Measurements from ENCODE around the gene TXNDC11.

Gene TXNDC11

DNA sequence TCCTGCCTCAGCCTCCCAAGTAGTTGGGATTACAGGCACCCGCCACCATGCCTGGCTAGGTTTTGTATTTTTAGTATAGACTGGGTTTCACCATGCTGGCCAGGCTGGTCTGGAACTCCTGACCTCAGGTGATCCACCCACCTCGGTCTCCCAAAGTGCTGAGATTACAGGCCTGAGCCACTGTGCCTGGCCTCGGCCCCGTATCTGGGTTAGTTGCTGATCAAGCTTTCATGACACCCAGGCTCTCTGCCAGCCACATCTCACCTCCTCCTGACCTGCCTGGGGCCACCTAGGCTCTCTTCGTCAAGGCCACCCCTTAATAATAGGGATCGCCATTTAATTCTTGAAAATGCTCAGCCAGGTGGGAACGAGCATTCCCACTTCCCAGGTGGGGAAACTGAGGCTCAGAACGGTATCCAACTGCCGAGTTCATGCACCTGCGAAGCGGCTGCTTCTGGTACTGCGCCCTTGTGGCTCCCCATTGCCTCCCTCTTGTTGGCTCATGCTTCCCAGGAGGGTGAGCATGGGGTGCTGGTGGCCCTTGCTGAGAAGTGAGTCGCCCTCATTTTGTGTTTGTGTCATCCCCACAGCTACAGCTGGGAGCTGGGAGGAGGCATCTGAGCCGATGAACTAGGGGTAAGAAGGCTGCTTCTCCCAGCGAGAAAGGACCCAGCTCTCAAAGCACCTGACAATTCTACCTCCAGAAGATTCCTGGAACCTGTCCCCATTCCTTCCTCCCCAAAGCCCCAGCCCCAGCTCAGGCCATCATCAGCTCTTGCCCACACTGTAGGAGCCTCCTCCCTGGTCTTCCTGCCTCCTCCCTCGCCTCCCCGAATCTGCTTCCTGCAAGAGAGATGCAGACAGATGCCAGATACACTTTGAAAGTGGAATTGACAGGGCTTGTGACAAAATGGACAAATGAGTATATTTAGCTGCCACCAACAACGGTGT lies 91.7 kb downstream of the TXNDC11 start:
- DNase-seq (ENCODE audit: low spot score): no peak

DNA sequence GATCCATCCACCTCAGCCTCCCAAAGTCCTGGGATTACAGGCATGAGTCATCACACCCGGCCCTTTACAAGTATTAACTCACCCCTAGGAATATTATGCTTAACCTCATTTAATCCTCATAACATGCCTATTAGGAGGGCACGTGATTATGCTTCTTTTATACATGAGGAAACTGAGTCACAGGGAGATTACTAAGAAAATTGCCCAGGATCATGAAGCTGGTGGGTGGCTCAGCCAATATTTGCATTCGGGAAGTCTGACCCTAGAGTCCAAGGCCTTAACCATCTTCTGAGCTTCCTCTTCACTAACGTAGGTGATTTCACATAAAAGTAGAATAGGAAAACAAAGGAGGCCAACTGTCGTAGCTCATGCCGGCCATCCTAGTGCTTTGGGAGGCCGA lies 93.4 kb downstream of the TXNDC11 start:
- no peak for DNase-seq (ENCODE audit: low spot score)

- DNase-seq (ENCODE audit: low spot score): no peak
Measured at GRCh38 chr16:11642765-11643116, 99.9 kb downstream of the TXNDC11 start.

GRCh38 chr16:11640987-11641817 lies 101.5 kb downstream of the TXNDC11 start:
- DNase-seq (ENCODE audit: low spot score): peak; percentile 81

- DNase-seq (ENCODE audit: low spot score): peak; percentile 86
Measured at GRCh38 chr16:11639925-11640899, 102.4 kb downstream of the TXNDC11 start.

DNA sequence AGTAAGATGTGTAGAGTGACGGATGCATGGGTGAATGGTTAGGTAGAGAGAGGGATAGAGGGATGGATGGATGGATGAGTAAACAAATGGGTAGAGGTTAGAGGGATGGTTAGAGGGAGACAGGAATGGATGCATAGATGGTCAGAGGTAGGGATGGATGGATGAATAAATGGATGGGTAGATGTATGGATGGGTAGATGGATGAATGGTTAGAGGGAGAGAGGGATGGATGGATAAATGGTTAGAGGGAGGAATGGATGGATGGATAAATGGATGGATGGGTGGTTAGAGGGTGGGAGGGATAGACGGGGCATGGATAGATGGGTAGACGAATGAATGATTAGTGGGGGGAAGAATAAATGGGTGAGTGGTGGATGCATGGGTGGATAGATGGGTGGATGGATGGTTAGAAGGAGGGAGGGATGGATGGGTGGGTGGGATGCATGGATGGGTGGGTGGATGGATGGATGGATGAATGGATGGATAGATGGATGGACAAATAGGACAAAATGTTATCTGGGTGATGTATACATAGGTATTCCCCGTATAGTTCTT lies 103.6 kb downstream of the TXNDC11 start:
- no peak for DNase-seq (ENCODE audit: low spot score)

DNA sequence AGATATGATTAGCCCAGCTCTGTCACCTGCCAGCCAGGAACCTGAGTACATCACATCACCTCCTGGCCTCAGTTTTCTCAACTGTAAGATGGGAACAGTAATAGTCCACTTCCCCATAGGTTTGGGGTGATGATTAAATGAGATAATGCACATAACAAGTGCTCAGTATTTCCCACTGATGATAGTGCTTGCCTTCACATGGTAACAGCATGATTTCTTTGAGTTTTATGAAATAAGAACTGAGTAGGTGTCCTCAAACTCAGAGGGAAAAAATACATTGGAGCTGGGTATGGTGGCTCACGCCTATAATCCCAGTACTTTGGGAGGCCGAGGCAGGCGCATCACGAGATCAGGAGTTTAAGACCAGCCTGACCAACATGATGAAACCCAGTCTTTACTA lies 104.5 kb downstream of the TXNDC11 start:
- no peak for DNase-seq (ENCODE audit: low spot score)

DNA sequence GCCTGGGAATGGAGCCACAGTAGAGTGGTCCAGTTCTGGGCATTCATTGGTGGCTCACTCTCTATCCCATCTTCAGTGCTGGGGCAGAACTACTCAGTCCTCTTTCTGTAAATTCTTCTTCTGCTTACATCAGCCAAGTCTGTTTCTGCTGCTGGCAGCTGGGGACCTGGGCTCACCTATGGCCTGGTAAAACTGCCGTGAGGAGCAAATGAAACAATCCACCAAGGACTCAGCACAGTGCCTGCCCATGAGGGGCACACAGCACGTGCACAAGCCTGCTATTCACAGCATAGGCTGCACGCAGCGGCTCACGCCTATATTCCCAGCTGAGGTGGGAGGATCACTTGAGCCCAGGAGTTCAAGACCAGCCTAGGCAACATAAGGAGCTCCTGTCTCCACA lies 105.3 kb downstream of the TXNDC11 start:
- DNase-seq (ENCODE audit: low spot score): no peak

- no peak for DNase-seq (ENCODE audit: low spot score)
Measured at GRCh38 chr16:11636172-11636721, 106.4 kb downstream of the TXNDC11 start.

DNA sequence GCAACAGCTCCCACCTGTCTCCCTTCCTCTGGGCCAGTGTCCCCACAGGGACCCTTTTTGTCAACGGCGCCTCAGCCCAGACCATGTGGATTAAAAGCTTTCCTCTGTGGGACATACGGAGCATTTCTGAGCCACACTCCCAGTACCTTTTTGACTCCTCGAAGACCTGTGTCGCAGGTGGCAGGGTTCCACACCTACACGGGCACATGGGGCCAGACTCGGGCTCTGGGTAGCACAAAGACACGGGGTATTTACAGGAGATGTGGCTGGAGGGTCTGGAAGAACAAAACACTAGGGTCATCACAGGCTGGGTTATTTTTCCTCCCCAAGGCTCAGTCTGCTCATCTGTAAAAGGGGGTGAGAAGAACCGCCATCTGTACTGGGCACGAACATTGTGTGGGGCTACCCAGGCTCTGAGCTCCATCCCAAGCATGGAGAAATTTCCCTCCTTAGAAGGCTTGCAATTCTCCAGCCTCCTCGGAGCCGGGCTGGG lies 106.9 kb downstream of the TXNDC11 start:
- DNase-seq (ENCODE audit: low spot score): no peak

DNA sequence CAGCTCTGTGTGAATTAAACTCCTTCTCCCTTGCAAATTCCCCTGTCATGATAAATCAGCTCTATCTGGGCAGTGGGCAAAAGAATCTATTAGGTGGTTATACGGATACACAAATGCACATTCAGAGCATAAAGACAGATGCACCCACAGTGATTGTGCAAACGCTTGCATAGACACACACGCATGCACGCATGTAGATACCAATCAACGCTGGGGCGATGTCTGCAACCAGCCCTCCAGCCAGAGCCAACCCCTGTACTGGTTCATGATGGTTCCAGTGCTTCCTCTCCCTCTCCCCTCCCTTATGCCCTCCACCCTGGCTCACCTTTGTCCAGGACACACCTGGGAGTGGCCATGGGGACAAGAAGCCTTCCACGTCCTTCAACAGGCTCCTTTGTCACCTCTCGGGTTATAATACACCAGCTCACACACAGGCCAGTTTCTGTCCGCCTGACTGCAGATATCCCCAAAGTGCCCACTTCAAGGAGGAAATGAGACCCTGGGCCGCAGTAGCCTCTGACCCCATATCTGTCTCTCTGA lies 107.5 kb downstream of the TXNDC11 start:
- no peak for DNase-seq (ENCODE audit: low spot score)

- no peak for DNase-seq (ENCODE audit: low spot score)
Measured at GRCh38 chr16:11634312-11634711, 108.3 kb downstream of the TXNDC11 start.

DNA sequence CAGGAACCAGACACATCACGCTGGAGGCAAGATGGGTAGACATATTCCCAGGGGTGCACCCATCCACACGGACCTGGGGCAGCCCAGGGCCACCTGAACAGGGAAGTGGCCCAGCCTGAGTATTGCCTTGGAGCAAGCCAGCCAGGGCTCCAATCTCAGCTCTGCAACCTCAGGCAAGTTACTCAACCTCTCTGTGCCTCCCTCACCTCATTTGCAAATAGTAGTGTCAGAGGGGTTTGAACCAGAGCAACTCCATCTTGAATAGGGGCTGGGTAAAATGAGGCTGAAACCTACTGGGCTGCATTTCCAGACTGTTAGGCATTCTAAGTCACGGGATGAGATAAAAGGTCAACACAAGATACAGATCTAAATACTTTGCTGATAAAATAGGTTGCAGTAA lies 109.5 kb downstream of the TXNDC11 start:
- DNase-seq (ENCODE audit: low spot score): no peak

DNA sequence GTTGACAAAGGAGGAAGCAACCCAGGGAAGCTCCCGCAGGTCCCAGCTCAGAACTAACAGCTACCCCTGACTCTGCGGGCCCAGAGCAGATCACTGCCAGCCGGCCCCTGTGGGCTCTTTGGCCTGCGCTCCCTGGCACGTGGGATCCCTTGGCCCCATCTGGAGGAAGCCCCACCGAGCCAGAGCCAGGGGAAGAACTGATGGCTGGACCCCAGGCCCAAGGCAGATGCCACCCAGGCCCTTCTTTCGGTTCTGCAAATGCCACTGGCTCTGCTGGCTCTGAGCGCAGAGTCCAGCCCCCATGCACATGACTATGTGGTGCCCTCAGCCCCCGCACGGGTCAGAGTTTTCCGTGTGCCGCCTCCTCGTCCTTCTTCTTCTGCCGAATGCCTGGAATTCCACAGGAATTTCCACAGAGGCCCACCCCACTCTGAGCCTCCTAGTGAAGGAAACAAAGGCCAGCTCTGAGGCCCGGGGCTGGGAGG lies 110.2 kb downstream of the TXNDC11 start:
- DNase-seq (ENCODE audit: low spot score): peak; percentile 60

GRCh38 chr16:11631214-11631613 lies 111.4 kb downstream of the TXNDC11 start:
- no peak for DNase-seq (ENCODE audit: low spot score)

DNA sequence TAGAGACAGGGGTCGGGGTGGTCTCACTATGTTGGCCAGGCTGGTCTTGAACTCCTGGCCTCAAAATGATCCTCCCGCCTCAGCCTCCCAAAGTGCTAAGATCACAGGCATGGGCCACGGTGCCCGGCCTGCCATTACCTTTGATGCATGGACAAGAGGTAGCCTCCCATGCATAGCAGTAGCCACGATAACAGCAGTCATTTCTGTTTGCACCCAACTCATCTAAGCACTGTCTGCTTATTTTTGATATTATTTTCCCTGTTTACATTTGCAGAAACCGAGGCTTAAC lies 111.9 kb downstream of the TXNDC11 start:
- DNase-seq (ENCODE audit: low spot score): no peak

GRCh38 chr16:11630046-11630767 lies 112.5 kb downstream of the TXNDC11 start:
- no peak for DNase-seq (ENCODE audit: low spot score)

Data from pons (tissue), 1 donor.